NCI-H2107 treated with DMSO at 0.1 percent for 48 hours (cell line): Measurements from ENCODE around the gene KCNIP1.

ENCODE experiments used
- DNase-seq: peaks from one replicate; lab custom pipeline; 2025; ENCODE audit not compliant: unreplicated experiment; lab: John Stamatoyannopoulos, UW

The KCNIP1 gene

GRCh38 chr5:170508036-170508435 is 4.2 kb downstream of the KCNIP1 start:
- no peak for DNase-seq

GRCh38 chr5:170508660-170509347 is 5.0 kb downstream of the KCNIP1 start:
- DNase-seq: no peak

- DNase-seq: no peak
Observed at GRCh38 chr5:170509348-170509660, 5.5 kb downstream of the KCNIP1 start.

DNA sequence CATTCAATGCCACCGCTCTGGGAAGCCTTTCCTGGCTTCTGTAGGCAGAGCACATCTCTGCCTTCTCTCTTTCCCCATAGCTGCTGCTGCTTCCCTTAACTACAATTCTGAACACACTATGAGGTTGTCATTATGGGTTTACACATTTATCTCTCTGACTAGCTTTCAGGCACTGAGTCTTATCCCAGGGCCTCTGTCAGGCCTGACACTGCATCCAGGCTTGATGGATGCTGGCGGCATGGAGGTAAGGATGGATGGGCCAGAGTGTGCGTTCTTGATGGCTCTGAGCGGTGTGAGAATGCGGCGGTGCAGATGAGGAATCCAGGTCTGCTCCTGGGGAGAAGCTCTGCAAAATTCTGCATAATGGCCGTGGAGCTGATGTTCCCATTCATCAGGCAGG is 6.3 kb downstream of the KCNIP1 start:
- no peak for DNase-seq

DNA sequence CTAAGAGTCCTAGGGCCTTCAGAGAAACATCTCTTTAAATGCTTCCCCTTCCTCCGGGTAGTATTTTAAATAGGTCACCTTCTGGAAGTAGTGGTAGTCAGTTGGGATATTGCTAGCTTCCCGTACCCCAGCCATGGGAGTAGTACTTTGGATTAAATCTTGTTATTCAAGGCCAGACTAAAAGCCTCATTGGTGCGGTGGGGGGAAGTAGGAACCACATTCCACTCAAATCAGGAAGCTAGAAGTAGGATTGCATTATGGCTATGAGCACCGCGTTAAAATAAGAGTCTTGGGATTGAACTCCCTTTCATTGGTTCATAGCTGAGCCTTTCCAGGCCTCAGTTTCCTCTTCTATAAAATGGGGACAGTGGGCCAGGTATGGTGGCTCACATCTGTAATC is 6.7 kb downstream of the KCNIP1 start:
- DNase-seq: no peak

GRCh38 chr5:170511551-170512258 is 7.9 kb downstream of the KCNIP1 start:
- no peak for DNase-seq

GRCh38 chr5:170513856-170514525 is 10.2 kb downstream of the KCNIP1 start:
- peak; percentile 61 for DNase-seq

DNA sequence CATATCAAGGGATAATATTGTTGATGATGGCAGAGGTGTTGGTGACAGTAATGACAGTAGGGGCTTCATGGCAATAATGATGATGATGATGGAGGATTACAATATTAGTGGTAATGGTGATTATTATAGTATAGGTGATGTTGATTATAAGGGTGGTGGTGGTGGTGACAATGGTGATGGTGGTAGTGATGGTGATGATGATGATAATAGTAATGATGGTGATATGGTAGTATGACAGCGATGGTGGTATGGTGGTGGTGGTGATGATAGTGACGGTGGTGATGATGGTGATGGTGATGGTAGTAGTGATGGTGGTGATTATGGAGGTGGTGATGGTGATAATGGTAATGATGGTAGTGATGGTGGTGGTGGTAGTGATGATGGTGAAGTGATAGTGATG is 13.6 kb downstream of the KCNIP1 start:
- DNase-seq: no peak

DNA sequence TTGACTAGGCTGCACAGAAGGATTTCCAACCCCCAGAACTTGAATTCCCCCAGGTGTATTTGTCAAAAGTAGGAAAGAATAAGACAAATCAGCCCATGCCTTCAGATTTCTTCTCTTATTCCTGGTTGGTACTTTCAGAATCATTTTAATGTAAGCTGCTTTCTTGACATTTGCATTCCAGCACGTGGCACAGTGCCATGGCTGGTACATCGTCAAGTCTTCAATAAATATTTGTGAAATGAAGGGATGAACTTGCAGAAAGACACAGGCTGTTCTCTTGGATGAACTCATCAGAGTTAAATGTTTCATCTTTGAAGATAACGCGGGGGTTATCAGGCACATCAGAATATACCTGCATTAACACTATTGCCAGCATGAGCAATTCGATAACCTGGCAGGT is 14.5 kb downstream of the KCNIP1 start:
- no peak for DNase-seq

- DNase-seq: no peak
Observed at GRCh38 chr5:170519549-170519948, 15.7 kb downstream of the KCNIP1 start.

- no peak for DNase-seq
Observed at GRCh38 chr5:170520372-170520771, 16.6 kb downstream of the KCNIP1 start.

DNA sequence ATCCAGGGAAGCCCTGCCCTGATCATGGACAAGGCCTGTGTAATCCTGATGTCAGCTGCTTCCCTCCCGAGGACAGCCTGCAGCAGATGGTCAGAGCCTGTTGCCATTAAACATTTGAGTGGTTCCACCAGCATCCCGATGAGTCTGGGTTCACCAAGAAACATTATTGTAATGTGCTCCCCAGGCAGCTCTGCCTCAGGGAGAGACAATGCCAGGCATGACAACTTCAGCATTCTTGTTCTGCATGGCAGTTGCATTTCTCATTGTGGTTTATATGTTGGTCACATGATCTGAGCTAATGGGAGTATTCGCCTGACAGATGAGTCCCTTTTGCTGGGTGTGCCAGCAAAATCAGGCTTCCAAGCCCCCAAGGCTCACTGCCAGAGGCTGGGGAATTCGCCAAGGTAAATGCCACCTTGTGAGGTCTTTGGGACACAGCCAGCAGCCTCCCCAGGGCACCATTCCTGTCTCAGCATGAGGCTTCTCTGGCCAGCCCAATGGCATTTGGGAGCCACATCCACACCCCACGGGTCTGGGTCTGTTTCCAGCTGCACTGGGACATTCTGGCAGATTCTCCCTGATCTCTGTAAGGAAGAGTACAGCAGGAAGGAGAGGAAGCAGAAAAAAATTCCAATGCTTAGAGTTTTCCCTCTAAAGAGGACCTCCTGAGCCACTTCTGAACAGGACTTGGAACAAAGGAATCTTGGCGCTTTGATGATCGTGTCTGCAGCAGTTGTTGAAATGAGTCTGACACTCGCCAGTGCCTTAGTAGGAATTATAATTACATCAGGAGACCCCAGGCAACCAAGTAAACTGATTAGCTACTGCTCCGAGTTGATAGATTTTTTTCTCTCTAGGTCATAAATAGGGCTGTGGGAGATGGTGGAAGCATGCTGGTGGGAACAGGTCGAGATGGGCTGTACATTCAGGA is 18.7 kb downstream of the KCNIP1 start:
- peak; percentile 40 for DNase-seq

DNA sequence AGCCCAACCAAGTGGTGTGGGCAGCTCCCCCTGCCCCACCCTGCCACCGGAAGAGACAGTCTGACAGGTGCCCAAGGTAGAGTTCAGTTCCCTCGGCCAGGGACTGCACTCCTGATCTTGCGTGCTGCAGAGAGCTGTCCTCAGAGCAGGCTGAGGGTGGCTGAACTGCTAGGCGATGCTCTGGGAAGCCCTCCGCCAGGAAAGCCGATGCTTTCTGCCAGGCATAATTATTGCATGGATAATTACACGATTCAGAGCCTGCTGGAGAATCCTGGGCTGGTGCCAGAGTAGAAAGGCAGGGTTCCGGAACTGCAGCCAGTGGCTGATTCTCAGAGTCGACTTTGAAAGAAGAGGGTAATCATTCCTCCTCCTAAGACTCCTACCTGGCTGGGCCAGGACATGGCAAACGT is 19.3 kb downstream of the KCNIP1 start:
- DNase-seq: peak; percentile 29

- DNase-seq: no peak
Observed at GRCh38 chr5:170523830-170524229, 20.0 kb downstream of the KCNIP1 start.

- no peak for DNase-seq
Observed at GRCh38 chr5:170524576-170524975, 20.8 kb downstream of the KCNIP1 start.

DNA sequence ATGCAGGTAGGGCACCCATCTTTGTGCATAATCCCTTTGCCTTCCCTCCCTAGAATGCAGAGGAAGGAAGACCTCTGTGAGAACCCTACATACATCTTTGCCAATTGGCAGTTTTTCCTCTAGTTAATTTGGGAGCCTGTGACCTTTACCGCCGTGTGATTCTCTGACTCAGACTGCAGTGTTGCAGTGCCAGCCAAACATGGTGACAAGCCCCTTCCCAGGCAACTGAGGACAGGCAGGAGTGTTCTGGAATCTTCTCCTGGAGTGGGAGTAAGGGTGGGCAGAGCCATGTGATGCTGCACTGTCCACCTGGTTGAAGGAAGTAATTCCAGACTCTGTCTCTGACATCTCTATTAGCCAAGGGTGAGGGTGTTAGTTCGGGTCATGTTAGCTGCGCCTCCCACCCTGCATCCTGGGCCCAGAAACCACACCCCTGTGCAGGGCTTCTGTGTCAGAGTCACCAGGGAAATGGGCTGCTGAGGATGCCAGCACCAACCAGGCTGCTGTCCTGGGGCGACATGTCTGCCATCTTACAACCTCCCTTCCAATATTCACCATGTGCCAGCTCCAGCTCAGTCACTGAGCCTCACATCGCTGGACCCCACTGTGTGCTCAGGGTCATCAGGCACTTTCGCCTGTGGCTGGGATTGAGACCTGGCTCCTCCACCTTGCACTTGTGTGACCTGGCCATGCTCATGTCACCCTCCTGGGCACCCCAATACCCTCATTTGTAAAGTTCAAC is 21.8 kb downstream of the KCNIP1 start:
- DNase-seq: no peak

- DNase-seq: no peak
Observed at GRCh38 chr5:170527991-170528390, 24.2 kb downstream of the KCNIP1 start.

DNA sequence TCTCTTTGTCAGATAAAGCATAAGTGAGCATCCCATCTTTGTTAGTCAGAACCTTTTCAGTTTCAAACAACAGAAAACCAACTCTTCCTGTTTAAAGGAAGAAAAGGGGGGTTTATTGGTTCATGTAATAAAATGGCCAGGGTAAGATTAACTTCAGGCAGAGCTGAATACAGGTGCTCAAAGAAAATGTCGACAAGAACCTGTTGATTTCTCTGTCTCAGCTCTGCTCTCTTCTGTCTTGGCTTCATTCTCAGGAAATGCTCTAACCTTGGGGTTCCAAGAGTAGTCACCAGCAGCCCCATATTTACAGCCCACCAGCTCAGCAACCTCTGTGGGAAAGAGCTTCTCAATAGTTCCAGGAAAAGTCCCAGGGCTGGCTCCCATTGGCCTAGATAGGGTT is 25.2 kb downstream of the KCNIP1 start:
- DNase-seq: no peak

DNA sequence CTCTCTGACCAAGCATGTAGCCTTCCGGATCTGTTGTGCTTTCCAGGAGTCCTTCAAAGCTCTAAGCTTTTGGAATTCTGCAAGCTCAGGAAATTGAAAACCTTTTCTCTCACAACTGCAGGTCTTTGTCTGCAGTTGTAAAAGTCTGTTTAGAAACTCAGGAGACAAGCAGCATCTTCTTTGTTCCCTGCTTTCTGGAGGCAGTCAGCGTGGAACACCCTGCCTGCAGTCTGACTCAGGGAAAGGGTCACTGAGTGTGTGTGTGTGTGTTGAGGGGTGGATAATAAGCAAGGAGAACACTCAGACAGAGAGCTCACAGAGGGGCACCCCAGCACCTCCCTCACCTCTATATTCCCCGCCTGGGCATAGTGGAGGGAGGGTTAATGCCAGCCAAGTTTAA is 29.1 kb downstream of the KCNIP1 start:
- DNase-seq: no peak

DNA sequence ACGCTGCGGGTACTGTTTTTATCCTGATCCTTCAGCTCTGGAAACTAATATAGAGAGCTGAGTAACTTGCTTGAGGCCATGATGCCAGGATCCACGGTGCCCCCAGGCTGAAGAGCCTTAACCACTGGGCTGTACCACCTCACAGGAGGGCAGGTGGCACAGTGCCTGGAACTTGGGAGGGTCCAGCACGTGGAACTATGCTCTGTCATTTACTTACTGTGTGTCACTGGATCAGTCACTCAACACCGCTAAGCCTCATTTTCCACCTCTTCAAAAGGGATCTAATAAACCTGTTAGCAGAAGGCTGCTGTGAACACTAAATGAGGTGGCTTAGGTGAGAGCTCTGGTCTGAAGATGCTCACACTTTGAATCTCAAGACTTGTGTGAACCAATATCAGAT is 29.6 kb downstream of the KCNIP1 start:
- no peak for DNase-seq

DNA sequence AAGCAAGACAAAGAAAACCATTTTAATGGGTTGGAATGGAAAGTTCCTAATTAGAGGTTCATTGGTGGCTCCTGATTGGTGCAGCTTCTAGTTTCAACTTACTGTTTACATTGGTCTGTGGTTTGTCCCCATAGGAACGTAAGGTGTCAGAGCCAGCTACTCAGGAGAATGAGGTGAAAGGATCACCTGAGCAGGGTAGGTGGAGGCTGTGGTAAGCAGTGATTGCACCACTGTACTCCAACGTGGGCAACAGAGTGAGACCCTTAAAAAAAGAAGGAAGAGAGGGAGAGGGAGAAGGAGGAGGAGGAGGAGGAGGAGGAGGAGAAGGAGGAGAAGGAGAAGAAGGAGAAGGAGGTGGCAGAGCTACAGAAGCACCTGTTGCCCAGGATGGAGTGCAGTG is 30.4 kb downstream of the KCNIP1 start:
- peak; percentile 63 for DNase-seq
